ENCODE measurements around the gene AAK1. TPM values are rescaled to one million over a fixed set of nuclear protein-coding genes. Genes with fewer than 3 reads are reported as not detected.

The AAK1 gene
- total RNA-seq, 1 experiment from 2014 or later = 30.6 TPM

DNA sequence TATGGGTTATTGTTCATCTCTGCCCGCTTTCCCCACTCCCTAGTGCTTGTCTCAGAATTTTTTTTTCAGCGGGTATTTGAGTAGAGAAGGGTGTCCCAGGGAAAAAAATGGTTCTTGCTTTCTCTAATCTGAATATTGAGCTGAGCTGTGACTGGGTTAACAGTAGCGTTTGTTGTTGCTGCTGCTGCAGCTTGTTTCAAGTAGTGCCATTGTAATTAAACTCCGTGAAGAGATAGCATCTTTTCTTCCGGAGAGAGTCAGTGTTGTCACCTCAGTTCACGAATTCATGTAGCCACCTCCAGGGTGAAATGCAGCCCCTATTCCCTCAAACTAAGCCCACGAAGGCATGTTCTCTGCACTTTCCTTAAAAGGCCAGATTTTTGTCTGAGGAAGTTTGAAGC is 1.5 kb upstream of the AAK1 start:
- no peak overlapping the region for H2BK5ac ChIP-seq (ENCODE audit: insufficient read length, low read length)
- H3K56ac ChIP-seq (ENCODE audit: insufficient read length, low read depth, low read length) = no peak overlapping the region
- no CpG with 5 or more reads among the region's 7 CpGs for WGBS (ENCODE audit: extremely low coverage, insufficient read length, low lambda C conversion rate)
- H2BK20ac ChIP-seq (ENCODE audit: low read depth, low read length, poor library complexity, severe bottlenecking) = no peak overlapping the region
- H2AFZ ChIP-seq (ENCODE audit: low read length) = no peak overlapping the region
- TF ChIP-seq, protein P1, sequence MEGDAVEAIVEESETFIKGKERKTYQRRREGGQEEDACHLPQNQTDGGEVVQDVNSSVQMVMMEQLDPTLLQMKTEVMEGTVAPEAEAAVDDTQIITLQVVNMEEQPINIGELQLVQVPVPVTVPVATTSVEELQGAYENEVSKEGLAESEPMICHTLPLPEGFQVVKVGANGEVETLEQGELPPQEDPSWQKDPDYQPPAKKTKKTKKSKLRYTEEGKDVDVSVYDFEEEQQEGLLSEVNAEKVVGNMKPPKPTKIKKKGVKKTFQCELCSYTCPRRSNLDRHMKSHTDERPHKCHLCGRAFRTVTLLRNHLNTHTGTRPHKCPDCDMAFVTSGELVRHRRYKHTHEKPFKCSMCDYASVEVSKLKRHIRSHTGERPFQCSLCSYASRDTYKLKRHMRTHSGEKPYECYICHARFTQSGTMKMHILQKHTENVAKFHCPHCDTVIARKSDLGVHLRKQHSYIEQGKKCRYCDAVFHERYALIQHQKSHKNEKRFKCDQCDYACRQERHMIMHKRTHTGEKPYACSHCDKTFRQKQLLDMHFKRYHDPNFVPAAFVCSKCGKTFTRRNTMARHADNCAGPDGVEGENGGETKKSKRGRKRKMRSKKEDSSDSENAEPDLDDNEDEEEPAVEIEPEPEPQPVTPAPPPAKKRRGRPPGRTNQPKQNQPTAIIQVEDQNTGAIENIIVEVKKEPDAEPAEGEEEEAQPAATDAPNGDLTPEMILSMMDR (conservative IDR thresholded peaks at IDR 0.05) = no peak
- H3K9me3 ChIP-seq (ENCODE audit: control insufficient read depth, low read depth, low read length) = no peaks in the 10 kb centered on the region
- H3K23ac ChIP-seq (ENCODE audit: insufficient read length, low read depth, low read length) = no peak overlapping the region
- H2AK5ac ChIP-seq (ENCODE audit: insufficient read length, low read length) = no peak overlapping the region
- Mint-ChIP-seq H3K36me3 (ENCODE audit: insufficient read depth in 1 of 3, low read depth in 3 of 3) (peaks cover 0 to 4% (median 2%) of the 10 kb centered on the region in 3 experiments; a peak in 3 of 7 replicates), H3K9me3 (peaks cover 2 to 3% of the 10 kb centered on the region in 2 experiments; a peak in 2 of 5 replicates), H3K4me3 (peak overlapping the region; percentile 95 to 96), H3K4me1 (peaks cover 42% of the 10 kb centered on the region in 2 experiments), H3K27me3 (ENCODE audit: low read depth) (peaks cover 11% of the 10 kb centered on the region), H3K27ac (no peak overlapping the region)
- DNase-seq = no peak
- no peak overlapping the region for H4K91ac ChIP-seq (ENCODE audit: insufficient read length, low read depth, low read length)
- no peak overlapping the region for H2BK12ac ChIP-seq (ENCODE audit: insufficient read length, low read depth, low read length)
- H4K5ac ChIP-seq (ENCODE audit: insufficient read length, low read depth, low read length) = no peak overlapping the region
- H3K14ac ChIP-seq (ENCODE audit: insufficient read depth, low read length) = no peak overlapping the region
- peak overlapping the region; percentile 100 for H3K4me2 ChIP-seq (ENCODE audit: insufficient read depth, insufficient read length, low read length)
- no peaks in the 10 kb centered on the region for H3K27me3 ChIP-seq (ENCODE audit: insufficient read depth, low read length)
- peaks cover 2% of the 10 kb centered on the region; the same call in 1 of the 2 replicates for H3K4me1 ChIP-seq (ENCODE audit: insufficient read depth, low read length)
- peaks cover 19% of the 10 kb centered on the region for H3K23me2 ChIP-seq (ENCODE audit: insufficient read length, low read depth, low read length, poor library complexity, severe bottlenecking)
- no peak overlapping the region for H3K27ac ChIP-seq (ENCODE audit: insufficient read length, low read depth, low read length)
- no peak overlapping the region for H3T11ph ChIP-seq (ENCODE audit: low read length)
- H3K9ac ChIP-seq (ENCODE audit: extremely low read depth, insufficient read length, low read length) = no peak overlapping the region
- no peaks in the 10 kb centered on the region for H4K20me1 ChIP-seq (ENCODE audit: control insufficient read depth, insufficient read depth, insufficient read length)
- H4K8ac ChIP-seq (replicated peaks; ENCODE audit: insufficient read length, low read depth, low read length) = no peak overlapping the region
- H3K79me1 ChIP-seq (ENCODE audit: insufficient read depth, low read depth, low read length, poor library complexity, severe bottlenecking) = peaks cover 6% of the 10 kb centered on the region
- H3K4ac ChIP-seq (ENCODE audit: low read depth, low read length) = no peak overlapping the region
- H3K18ac ChIP-seq (ENCODE audit: insufficient read length, low read depth, low read length) = no peak overlapping the region
- H3K79me2 ChIP-seq (ENCODE audit: insufficient read depth, low read length) = peaks cover 12% of the 10 kb centered on the region; the same call in 1 of the 2 replicates
- H2BK120ac ChIP-seq (ENCODE audit: low read depth, low read length, poor library complexity, severe bottlenecking) = no peak overlapping the region
- H2BK15ac ChIP-seq (ENCODE audit: low read depth, low read length) = no peak overlapping the region
